ENCODE data around the gene MIOS.

- TF ChIP-seq, protein P1, sequence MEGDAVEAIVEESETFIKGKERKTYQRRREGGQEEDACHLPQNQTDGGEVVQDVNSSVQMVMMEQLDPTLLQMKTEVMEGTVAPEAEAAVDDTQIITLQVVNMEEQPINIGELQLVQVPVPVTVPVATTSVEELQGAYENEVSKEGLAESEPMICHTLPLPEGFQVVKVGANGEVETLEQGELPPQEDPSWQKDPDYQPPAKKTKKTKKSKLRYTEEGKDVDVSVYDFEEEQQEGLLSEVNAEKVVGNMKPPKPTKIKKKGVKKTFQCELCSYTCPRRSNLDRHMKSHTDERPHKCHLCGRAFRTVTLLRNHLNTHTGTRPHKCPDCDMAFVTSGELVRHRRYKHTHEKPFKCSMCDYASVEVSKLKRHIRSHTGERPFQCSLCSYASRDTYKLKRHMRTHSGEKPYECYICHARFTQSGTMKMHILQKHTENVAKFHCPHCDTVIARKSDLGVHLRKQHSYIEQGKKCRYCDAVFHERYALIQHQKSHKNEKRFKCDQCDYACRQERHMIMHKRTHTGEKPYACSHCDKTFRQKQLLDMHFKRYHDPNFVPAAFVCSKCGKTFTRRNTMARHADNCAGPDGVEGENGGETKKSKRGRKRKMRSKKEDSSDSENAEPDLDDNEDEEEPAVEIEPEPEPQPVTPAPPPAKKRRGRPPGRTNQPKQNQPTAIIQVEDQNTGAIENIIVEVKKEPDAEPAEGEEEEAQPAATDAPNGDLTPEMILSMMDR (IDR thresholded peaks at IDR 0.05; ENCODE audit: low read depth, low read length, poor library complexity, severe bottlenecking): no peak
- no peak for TF ChIP-seq EZH2phosphoT487 (IDR thresholded peaks at IDR 0.05; ENCODE audit: borderline replicate concordance, low read length)
These were observed 47.5 kb downstream of the MIOS start for GRCh38 chr7:7614018-7614741.

Measured in DOHH2 (cell line).